Stimulated activated CD4-positive, alpha-beta T cell treated with anti-CD3 and anti-CD28 coated beads, TNF-alpha, amount 100 ng/mL, for 24 hours (primary cell): ENCODE data around the gene TSPAN5.
A peak's percentile ranks its signal among the peaks of the same experiment; 100 is the strongest.
"Not testable (repeated sequence)": the region's sequence is repeated elsewhere in the genome, so short reads cannot be mapped to it uniquely, and the experiment has no call there.

ENCODE experiments used
- DNase-seq, 3 experiments: peaks; one replicate each; pipeline ENCODE4 v3.0.0-alpha.2; 2020; ENCODE audit warnings: low read depth in 3 of 3

Gene TSPAN5

DNA sequence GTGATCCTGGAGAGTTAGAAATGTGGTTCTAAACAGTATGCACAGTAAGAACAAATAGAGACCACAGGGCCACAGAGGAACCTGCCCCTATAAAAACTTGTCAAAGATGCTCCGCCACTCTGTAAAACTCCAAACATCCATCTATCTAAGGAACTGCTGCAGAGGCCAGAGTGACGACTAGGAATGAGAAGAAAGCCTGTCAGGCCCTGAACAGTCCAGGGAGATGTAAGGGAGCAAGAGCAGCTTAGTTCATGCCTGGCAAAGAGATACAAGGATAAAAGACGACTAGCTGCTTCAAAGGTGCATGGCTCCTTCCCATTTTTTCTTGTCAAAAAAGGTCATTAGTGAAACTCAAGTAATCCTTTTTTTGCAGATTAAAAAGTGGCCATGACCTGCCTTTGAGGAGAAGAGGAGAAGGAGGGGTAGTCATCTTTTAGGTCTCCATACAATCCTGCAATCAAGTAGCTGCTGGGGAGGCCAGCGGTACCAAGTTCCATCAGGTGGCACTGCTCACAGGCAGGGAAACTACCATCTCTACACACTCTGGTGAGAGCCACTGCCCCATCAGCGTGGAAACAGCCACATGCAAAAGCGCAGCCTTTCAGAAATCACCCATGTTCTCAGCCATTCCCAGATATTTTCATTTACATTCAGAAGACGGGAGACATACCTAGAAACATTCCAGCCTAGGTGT lies 162.1 kb downstream of the TSPAN5 start:
- no peak for DNase-seq

DNA sequence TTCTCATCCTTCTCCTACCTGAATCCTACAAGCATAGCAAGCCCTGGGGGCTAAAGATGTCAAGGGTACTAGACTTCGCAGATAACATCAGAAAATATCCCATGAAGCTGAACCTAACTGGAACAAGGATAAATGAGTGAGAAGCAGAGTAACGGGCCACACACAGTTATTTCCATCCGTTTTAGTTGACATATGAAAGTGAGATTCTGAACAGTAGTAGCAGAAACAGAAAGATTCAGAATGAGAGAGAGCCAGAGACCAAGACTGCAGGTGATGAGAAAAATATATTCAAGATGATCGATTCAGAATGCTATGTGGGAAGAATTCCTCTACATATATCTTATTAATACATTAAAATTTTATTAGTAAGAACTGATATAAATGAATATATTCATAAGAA lies 165.1 kb downstream of the TSPAN5 start:
- DNase-seq, result no peak

- DNase-seq, result no peak
These were observed 166.4 kb downstream of the TSPAN5 start for GRCh38 chr4:98491899-98492559.

GRCh38 chr4:98490251-98490650 lies 168.2 kb downstream of the TSPAN5 start:
- no peak for DNase-seq

- no peak for DNase-seq
These were observed 172.5 kb downstream of the TSPAN5 start for GRCh38 chr4:98485816-98486345.

GRCh38 chr4:98484031-98484430 lies 174.4 kb downstream of the TSPAN5 start:
- DNase-seq, result no peak

GRCh38 chr4:98482847-98483806 lies 175.3 kb downstream of the TSPAN5 start:
- peak; percentile 21 to 46 (median 22) for DNase-seq

- DNase-seq, result no peak
These were observed 175.9 kb downstream of the TSPAN5 start for GRCh38 chr4:98482503-98482846.

- DNase-seq, result no peak
These were observed 177.2 kb downstream of the TSPAN5 start for GRCh38 chr4:98481167-98481566.

- DNase-seq, result no peak
These were observed 177.9 kb downstream of the TSPAN5 start for GRCh38 chr4:98480535-98480934.

DNA sequence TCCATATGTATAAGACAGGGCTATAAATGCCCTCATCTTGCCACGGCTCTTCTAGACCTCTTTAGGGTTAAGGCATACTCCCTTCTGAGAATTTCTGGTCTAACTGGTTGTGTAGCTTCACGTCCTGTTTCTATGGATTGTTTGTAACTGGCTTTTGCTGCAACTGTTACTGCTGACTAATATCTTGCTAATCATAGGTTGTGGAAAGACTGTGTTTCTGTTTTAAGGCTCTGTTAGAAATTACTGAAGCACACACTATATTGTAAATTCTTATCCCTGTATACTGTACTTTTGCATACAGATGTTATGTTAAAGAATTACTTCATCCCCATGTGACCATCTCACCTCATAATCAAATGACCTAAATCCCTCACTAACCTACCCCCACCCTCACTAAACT lies 178.8 kb downstream of the TSPAN5 start:
- not testable (repeated sequence) for DNase-seq

- no peak for DNase-seq
These were observed 181.5 kb downstream of the TSPAN5 start for GRCh38 chr4:98476891-98477290.

- no peak for DNase-seq
These were observed 184.0 kb downstream of the TSPAN5 start for GRCh38 chr4:98474408-98474844.

GRCh38 chr4:98473046-98473445 lies 185.4 kb downstream of the TSPAN5 start:
- no peak for DNase-seq

- DNase-seq, result no peak
These were observed 187.6 kb downstream of the TSPAN5 start for GRCh38 chr4:98470831-98471230.

- DNase-seq, result no peak
These were observed 188.0 kb downstream of the TSPAN5 start for GRCh38 chr4:98470366-98470765.

GRCh38 chr4:98469771-98470170 lies 188.6 kb downstream of the TSPAN5 start:
- no peak for DNase-seq

DNA sequence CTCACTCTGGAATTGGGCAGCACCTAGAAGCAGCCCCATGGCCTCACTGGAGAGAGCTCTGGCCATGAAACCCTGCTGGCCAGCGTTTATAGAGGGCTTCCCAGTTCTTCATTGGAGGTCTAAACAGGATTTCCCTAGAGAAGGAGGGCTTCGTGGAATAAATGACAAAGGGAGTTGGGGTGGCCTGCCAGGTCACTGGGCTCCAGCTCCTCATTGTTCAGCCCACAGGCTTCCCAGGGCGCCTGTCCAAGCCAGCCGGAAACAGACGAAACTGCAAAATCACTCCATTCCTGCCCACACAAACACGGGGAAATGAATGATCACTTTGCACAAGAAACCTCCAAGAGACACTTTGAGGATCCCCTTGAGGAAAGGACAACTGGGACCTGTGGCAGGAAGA lies 189.7 kb downstream of the TSPAN5 start:
- DNase-seq, result no peak

GRCh38 chr4:98467627-98468072 lies 190.8 kb downstream of the TSPAN5 start:
- peak; percentile 49 to 63 (median 59) for DNase-seq

- no peak for DNase-seq
These were observed 191.4 kb downstream of the TSPAN5 start for GRCh38 chr4:98466868-98467599.

GRCh38 chr4:98462487-98462886 lies 195.9 kb downstream of the TSPAN5 start:
- no peak for DNase-seq
